ENCODE measurements around the gene DDX1.

Gene DDX1

DNA sequence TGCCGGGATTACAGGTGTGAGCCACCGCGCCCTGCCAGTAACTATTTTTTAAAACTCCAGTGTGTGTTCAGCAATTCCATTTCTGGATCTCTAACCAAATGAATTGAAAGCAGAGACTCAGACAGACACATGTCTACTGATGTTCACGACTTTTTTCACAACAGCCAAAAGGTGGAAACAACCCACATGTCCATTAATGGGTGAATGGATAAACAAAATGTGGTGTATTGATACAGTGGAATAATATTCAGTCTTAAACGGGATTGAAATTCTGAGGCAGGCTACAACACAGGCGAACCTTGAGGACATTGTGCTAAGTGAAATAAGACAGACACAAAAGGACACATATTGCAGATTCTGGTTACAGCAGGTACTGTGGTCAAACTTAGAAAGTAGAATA, 55.0 kb downstream of the DDX1 start:
- no peak for DNase-seq (ENCODE audit: low read depth)

DNA sequence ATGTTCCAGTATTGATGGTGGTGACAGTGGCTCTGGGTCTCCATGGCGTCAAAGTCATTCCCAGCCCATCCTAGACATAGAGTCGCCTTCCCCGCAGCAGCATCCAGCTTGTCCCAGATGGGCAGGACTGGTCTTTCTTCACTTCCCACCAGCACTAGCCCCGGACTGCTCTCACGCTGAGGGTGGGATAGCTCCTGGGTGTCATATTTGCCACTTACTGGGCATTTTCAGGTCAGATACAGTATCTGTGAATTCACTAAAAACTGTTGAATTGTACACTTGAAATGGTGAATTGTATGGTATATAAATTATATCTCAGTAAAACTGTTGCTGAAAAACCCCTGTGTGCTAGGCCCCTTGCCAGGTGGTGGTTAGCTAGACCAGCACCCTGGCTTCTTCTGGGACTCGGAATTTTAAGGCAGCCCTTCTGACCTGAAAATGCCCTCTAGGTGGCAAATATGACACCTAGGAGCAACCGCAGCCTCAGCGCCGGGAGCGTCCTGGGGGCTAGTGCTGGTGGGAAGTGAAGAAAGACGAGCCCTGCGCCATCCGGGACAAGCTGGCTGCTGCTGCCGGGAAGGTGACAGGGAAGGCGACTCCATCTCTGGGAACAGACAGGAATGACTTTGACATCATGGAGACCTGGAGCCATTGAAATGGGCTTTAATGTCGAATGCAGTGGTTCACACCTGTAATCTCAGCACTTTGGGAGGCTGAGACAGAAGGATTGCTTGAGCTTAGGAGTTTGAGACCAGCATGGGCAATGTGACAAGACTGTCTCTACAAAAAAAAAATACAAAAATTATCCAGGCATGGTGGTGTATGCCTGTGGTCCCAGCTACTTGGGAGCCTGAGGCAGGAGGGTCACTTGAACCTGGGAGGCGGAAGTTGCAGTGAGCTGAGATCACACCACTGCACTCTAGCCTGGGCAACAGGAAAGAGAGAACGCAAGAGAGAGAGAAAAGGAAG, 56.2 kb downstream of the DDX1 start:
- no peak for DNase-seq (ENCODE audit: low read depth)

DNA sequence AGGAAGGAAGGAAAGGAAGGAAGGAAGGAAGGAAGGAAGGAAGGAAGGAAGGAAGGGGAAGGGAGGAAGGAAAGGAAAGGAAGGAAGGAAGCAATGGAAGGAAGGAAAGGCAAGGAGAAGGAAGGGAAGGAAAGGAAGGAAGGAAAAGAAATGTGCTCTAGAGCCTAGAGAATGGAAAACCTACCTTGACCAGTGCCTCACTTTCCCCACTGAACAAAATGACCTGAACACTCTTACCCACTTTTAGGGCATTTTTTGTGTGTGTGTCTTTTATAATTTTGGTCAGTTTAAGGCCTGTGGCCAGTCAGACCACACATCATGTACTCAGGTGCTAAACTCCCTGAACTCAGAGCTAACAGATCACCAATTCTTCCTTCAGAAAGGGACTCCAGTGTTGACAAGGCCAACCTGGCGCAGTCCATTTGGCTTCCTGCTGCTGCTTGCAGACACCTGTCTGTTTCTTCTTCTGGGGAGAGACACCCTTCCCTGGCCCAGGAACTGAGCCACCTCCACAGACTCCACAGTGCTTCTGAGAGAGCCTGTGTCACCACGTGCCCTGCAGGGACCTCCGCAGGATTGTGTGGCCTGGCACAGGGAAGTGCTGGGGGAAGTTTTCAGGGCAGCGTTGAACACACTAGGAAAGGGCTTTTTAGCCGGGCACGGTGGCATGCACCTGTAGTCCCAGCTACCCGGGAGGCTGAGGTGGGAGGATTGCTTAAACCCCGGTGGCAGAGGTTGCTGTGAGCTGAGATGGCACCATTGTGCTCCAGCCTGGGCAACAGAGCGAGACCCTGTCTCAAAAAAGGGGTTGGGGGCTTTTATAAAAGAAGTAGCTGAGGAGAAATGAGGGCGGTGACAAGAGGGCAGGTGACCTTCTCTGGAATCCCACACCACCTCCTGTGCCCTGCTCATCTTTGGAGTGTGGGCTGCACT, 57.2 kb downstream of the DDX1 start:
- DNase-seq (ENCODE audit: low read depth): no peak

DNA sequence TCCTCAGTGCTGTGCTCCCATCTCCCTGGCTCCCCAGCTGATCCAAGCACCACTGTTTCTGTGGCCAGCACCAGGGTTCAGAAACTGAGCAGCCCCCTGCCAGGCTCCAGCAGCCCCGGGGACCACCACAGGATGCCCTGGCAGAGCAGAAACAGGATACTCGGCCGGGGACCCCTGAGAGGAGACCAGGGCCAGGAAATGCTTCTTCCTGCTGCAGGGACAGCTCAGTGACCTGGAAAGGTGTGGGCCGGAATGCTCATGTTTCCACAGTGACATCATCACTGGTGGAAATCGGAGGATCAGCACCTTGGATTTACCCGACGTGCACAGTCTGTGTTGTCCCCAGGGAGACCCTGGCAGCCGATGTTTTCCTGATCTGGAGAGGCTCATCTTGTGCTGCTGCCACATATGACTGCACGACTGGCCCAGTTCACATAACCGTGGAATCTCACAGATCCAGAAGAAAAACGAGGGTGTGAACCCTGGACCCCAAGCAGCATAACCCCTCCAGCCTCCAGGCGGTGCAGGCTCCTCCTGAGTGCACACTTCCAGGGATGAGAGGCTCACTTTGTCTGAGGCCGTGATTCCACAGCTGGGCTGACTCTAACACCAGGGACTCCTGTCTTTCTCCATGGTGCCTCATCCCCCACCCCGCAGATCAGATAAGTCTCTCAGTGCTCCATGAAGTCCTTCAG, 58.0 kb downstream of the DDX1 start:
- no peak for DNase-seq (ENCODE audit: low read depth)

DNA sequence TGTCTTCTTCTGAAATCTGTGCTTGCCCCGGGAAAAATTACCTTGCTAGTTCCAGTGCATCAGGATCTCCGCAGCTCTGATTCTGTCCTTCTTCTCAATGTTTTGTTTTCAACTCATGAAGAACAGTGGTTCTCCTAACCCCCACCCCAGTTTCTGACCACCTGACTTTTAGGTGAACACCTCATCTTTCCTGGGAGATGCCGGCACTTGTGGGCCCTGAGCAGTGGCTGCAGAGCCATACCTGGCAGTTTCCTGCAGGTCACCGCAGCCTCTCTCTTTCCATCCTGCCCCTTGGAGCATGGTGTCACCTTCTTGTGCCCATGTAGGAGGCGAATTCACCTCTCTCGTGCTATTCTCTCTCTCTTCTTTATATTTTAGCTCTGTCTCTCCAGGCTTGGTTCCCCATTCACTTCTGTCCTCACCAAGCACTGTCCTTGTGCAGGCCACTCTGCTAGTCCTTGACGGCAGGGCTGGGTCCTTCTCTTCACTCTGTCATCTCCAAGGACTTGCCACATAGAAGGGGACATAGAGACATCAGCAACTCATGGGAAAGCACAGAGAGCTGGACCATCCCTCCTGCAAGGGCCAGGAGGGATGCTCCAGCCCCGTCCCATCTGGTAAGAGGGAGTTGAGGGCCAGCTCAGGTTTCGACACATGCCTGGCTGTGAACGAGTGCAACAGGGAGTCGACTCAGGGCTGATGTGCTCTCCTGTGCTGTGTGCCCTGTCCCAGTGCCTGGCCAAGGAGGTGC, 59.1 kb downstream of the DDX1 start:
- no peak for DNase-seq (ENCODE audit: low read depth)

DNA sequence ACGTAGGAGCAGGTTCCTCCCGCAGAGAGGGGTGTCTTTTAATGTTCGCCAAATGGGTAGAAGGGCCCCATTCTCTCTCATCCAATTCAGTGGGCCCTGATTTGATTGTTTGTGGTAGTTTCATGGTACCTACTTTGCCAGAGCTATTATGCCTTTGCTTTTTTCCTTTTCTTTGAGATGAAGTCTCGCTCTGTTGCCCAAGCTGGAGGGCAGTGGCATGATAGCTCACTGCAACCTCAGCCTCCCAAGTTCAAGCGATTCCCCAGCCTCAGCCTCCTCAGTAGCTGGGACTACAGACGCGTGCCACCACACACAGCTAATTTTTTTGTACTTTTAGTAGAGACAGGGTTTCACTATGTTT, 59.7 kb downstream of the DDX1 start:
- no peak for DNase-seq (ENCODE audit: low read depth)

DNA sequence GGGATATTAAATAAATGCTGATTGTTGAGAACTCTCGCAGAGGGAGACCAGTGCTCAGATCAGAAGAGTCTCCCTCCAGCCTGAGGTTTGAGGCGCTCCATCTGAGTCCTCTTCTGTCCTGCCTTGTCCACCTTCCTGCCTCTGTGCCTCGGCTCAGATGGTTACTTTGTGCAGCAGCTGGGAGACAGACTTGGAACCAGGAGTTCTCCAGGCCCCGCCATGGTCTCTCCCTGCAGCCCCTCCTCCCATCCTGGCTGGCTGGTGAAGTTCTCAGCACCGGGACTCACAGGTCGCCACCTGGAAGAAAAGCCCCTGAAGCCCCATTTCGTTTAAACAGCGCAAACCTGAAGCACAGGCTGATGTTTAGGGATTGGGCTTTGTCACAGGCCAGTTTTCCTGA, 60.6 kb downstream of the DDX1 start:
- no peak for DNase-seq (ENCODE audit: low read depth)

DNA sequence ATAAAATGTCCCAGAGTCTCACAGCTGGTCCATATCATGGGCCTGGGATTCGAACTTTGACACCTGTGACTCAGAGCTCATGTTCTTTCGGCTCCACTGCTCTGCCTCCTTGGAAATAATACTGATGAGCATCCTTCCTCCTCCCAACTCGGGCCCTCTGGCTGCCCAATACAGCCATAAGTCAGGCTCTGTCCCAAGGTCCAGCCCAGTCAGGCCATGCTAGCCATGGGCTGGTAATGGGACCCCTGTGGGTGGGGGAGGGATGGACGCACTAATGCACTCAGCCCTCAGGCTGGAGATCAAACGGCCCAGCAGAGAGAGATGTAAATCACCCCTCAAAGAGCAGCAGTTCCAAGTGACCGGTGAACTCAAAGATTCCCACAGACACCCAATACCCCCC, 61.1 kb downstream of the DDX1 start:
- DNase-seq (ENCODE audit: low read depth): no peak

DNA sequence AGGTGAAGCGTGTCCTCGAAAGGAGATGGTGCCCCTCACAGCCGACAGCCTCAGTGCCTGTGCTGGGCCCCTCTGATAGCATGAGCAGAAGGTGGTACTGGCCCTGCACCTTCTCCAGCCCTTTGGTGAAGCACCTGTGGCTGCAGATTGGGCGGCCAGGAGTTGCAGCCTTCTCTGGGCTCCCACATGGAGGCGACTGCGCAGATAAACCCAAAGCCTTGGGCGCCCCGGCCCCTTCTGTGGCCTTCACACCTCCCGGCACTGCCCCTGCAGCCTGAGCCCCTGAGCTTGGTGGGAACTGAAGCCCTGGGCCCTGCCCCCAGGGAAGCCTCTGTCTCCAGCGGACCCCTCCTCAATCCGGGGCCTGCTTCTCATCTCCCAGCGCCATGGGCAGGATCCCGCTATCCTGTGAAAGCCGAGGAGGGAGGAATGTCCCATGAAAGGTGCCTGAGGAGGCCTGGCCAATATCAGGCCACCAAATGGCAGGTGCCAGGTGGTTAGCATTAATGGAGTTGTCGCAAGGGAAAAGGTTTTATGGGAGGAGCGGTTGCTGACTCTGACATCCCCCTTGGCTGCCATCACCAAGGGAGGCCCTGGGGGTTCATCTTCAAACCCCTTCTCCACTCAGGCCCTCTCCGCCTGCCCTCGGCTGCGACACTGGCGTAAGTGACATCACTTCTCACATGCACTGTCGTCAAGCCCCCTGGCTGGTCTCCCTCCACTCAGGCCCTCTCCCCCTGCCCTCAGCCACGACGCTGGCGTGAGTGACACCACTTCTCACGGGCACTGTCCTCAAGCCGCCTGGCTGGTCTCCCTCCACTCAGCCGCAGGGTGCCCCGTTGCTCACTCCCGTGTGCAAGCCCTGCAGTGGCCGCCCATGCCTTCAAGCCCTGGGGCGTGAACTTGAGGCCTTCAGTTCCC, 62.4 kb downstream of the DDX1 start:
- no peak for DNase-seq (ENCODE audit: low read depth)

DNA sequence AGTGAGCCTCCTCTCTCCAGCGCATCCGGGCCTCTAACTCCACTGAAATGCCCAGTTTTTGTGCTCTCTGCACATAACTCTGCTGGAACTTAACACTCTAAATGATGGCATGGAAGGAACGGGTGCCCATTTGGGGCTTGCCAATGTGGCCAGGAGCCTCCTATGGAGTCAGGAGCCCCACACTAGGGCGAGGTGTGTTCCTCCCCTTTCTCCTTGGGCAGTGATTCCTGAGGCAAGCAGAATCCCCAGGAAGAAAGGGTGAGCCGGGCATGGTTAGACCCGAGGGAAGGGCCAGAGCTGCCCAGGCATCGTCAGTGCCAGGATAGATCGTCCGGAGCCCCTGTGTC, 63.0 kb downstream of the DDX1 start:
- no peak for DNase-seq (ENCODE audit: low read depth)

DNA sequence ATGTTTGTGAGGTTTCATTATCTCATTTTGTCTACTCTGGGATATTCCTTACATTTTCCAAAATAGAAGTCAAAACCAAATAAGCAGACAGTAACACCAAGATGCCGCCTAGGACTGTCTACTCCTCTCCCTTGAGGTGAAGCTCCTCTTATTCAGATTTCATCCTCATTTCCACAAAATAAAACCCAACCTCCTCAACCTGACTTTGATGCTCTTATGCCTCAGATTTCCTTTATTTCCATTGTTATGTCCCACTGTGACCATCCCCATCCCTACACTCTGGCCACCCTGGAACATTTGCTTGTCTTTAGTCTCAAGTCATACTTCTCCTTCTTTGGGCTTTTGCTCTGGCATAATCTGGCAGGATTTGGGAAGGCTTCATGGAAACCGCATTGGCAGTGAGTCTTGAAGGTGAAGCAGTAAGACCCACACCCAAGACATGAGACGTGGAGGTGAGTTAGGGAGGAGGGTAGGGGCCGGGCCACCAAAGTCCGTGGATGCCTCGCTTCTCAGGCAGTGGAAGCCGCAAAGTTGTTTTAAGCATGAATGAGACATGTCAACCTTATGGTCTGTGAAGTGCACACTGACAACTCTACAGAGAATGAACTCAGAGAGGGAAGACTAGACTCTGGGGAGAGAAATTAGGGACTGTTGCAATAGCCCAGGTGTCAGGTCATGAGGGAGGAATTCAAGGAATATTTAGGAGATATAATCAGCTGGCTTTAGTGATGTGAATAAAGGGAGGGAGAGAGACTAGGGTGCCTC, 63.6 kb downstream of the DDX1 start:
- DNase-seq (ENCODE audit: low read depth): no peak

DNA sequence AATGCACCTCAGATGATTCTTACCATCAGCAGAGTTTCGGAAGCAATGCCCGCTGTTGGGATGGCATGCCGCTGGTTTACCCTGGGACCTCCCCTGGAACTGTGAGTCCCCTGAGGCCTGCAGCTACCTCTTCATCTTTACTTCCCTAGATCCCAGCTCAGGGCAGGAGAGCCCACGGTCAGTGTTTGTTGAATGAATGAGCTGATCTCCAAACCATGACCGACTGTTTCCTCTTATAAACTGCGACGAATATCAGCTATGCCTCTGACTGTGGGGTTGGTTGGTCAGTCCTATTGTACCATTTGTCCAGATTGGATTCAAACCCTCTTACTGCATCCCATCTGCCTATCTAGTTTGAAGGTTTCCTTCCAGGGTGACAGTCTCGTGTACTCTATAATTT, 64.4 kb downstream of the DDX1 start:
- DNase-seq (ENCODE audit: low read depth): no peak

DNA sequence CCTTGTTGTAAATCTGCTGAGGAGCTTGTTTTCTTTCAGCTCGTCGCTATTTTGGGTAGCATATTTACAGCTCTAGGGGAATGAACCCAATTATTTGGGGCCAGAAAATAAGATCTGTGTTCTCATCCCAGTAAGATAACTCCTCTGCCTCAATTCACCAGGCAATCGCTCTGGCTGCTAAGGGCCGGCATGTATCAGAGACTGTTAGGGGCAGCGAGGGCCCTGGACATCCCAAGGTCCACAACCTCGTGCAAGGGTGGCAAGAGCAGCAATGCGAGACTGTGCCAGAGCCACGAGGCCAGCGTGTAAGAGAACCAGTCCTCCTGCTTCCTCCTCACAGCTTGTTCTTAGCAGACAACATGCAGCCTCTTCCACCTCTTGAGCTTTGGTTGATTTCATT, 66.1 kb downstream of the DDX1 start:
- no peak for DNase-seq (ENCODE audit: low read depth)

DNA sequence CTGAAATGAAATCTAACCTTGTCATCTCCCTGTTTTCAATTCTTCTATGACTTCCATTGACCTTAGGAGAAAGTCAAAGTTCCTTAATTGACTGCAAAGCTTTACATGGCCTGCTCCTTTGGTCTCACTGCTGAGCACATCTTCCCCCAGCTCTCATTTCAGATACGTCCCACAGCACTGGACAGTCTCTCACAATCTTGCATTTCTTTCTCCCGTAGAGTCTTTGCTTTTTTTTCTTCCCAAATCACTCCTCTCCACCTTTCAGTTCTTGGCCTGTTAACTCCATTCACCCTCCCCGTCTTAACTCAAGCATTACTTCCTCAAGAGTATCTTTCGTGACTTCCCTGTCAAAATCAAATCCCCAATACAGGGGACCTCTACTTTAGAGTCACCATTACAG, 67.2 kb downstream of the DDX1 start:
- no peak for DNase-seq (ENCODE audit: low read depth)

DNA sequence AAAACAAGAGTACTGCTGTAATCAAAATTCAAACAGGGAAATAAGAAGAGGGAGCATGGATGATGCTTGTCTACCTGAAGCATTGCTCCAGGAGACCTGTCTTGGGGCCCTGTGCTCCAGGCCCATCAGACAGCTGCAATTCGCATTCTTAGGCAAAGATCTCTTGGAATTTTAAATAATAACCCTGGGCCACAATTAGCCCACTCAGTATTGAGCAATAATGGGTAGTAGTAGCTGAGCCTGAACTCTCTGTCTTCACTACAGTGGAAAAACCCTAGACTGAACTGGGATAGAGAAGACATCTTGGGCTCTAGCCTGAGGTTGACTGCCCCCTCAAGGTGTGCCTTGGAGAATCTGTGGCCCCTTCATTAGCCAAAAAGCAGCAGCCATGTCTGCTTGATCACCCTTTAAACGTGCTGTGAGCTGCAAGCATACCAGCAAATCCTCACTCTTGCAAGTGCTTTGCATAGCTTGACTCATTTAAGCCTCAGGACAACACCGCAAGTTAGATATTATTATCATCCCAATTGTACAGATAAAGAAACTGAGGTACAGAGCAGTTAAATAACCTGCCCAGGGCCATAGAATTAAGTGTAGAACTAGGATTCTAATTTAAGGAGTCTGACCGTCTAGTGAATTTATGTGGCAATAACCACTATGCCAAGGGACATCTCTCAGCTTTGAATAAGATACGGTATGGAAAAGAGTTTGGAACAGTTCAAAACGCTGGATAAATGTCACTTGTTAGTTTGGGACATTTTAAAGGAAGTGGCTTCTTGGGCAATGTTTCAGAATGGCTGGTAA, 69.0 kb downstream of the DDX1 start:
- DNase-seq (ENCODE audit: low read depth): no peak

DNA sequence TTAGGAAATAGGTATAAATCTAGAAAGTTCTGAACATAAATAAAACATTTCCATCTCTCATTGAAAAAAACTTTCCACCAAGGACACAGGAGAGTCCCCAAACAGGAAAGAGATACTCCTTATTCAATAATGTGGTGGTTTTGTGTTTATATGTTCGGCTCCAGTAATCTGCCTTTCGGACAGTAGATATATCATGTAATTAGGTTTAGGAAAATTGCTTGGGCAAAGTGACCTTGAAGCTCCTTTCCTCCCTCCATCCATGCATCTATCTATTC, 69.6 kb downstream of the DDX1 start:
- DNase-seq (ENCODE audit: low read depth): no peak

DNA sequence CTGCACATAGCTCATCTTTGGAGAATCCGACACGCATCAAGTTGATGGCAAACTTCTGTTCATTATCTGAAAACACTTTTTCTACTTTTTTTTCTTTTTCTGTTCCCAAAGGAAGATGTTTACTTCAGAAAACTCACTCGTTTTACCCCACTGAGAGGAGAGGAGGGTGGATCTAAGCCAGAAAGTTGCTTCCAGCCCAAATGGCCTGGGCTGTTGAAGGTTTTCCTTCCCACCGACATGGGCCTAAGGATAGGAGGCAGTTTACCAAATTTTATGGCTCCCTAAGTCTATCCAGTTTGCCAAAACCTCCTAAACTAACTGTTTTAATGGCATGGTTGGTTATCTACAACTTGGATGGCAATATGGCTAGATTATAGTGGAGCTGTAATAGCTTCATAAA, 70.4 kb downstream of the DDX1 start:
- DNase-seq (ENCODE audit: low read depth): no peak

DNA sequence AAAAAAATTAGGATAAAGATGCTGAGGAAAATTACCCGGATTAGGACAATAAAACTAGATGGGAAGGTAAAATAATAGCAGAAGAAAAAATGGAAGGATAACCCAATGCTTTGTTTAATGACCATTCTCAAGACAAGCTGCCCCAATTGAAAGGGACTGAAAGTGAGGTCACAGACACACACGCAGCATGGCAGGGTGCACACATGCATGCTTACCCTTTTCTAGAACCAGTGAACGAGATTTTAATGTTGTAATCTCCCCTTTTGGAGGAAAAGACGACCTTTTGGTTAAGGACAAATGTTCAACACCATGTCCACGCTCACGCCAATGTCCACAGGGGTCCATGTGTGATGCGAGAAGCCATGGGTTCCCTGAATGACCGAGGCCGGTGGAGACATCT, 70.9 kb downstream of the DDX1 start:
- no peak for DNase-seq (ENCODE audit: low read depth)

DNA sequence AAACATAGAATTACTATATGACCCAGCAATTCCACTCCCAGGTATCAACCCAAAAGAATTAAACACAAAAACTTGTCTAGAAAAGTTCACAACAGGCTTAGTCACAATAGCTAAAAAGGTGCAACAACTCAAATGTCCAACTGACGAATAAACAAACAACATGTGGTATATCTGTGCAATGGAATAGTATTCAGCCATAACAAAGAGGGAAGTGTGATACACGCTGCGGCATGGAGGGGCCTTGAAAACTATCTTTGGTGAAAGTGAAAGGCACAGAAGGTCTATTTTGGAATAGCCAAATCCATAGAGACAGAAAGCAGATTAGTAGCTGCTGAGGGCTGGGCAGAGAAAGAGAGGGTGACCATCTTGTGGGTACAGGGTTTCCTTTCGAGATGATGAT, 72.1 kb downstream of the DDX1 start:
- DNase-seq (ENCODE audit: low read depth): no peak

All from stimulated activated CD4-positive, alpha-beta T cell treated with anti-CD3 and anti-CD28 coated beads, Interleukin-2, amount 100 ng/mL, for 4 hours (primary cell).